ENCODE results near the gene PHF3.
A peak's percentile ranks its signal among the peaks of the same experiment; 100 is the strongest.

PHF3 gene

GRCh38 chr6:63671098-63671754 lies 35.6 kb downstream of the PHF3 start:
- H3K4me1 Mint-ChIP-seq = no peaks in the 10 kb centered on the region
- no peak overlapping the region for H3K4me3 Mint-ChIP-seq
- CTCF ChIA-PET = no interaction called here
- DNase-seq = no peak
- H3K27me3 Mint-ChIP-seq = no peaks in the 10 kb centered on the region
- no peaks in the 10 kb centered on the region for H3K9me3 Mint-ChIP-seq
- peaks cover 3% of the 10 kb centered on the region for H3K36me3 Mint-ChIP-seq
- H3K27ac Mint-ChIP-seq = no peak overlapping the region

- H3K4me3 Mint-ChIP-seq = no peak overlapping the region
- no peaks in the 10 kb centered on the region for H3K9me3 Mint-ChIP-seq
- no peak overlapping the region for H3K27ac Mint-ChIP-seq
- H3K4me1 Mint-ChIP-seq = no peaks in the 10 kb centered on the region
- H3K36me3 Mint-ChIP-seq = peaks cover 3% of the 10 kb centered on the region
- no peaks in the 10 kb centered on the region for H3K27me3 Mint-ChIP-seq
- DNase-seq = no peak
- CTCF ChIA-PET = no interaction called here
Measured at GRCh38 chr6:63672582-63673129, 37.1 kb downstream of the PHF3 start.

GRCh38 chr6:63673692-63674091 lies 38.1 kb downstream of the PHF3 start:
- no peaks in the 10 kb centered on the region for H3K27me3 Mint-ChIP-seq
- no peaks in the 10 kb centered on the region for H3K9me3 Mint-ChIP-seq
- H3K36me3 Mint-ChIP-seq = peaks cover 3% of the 10 kb centered on the region
- no peak overlapping the region for H3K27ac Mint-ChIP-seq
- H3K4me3 Mint-ChIP-seq = no peak overlapping the region
- H3K4me1 Mint-ChIP-seq = no peaks in the 10 kb centered on the region
- DNase-seq = no peak
- CTCF ChIA-PET = no interaction called here

GRCh38 chr6:63674635-63675034 lies 39.0 kb downstream of the PHF3 start:
- H3K27me3 Mint-ChIP-seq = no peaks in the 10 kb centered on the region
- CTCF ChIA-PET = no interaction called here
- H3K36me3 Mint-ChIP-seq = peaks cover 6% of the 10 kb centered on the region
- no peaks in the 10 kb centered on the region for H3K4me1 Mint-ChIP-seq
- no peak overlapping the region for H3K27ac Mint-ChIP-seq
- no peaks in the 10 kb centered on the region for H3K9me3 Mint-ChIP-seq
- no peak for DNase-seq
- H3K4me3 Mint-ChIP-seq = no peak overlapping the region

- Mint-ChIP-seq H3K4me3 (no peak overlapping the region), H3K27ac (no peak overlapping the region), H3K4me1 (no peaks in the 10 kb centered on the region), H3K9me3 (no peaks in the 10 kb centered on the region), H3K36me3 (peaks cover 10% of the 10 kb centered on the region), H3K27me3 (no peaks in the 10 kb centered on the region)
- DNase-seq = no peak
- CTCF ChIA-PET = no interaction called here
Measured at GRCh38 chr6:63675138-63675537, 39.5 kb downstream of the PHF3 start.

- CTCF ChIA-PET = no interaction called here
- Mint-ChIP-seq H3K27me3 (no peaks in the 10 kb centered on the region), H3K4me3 (no peak overlapping the region), H3K4me1 (no peaks in the 10 kb centered on the region), H3K36me3 (peaks cover 22% of the 10 kb centered on the region), H3K27ac (no peak overlapping the region), H3K9me3 (no peaks in the 10 kb centered on the region)
- no peak for DNase-seq
Measured at GRCh38 chr6:63676412-63677114, 41.0 kb downstream of the PHF3 start.

- H3K27me3 Mint-ChIP-seq = no peaks in the 10 kb centered on the region
- H3K36me3 Mint-ChIP-seq = peaks cover 25% of the 10 kb centered on the region
- no peaks in the 10 kb centered on the region for H3K9me3 Mint-ChIP-seq
- CTCF ChIA-PET = no interaction called here
- H3K4me1 Mint-ChIP-seq = no peaks in the 10 kb centered on the region
- H3K4me3 Mint-ChIP-seq = no peak overlapping the region
- no peak for DNase-seq
- no peak overlapping the region for H3K27ac Mint-ChIP-seq
Measured at GRCh38 chr6:63677282-63677681, 41.7 kb downstream of the PHF3 start.

GRCh38 chr6:63683071-63683603 lies 47.5 kb downstream of the PHF3 start:
- DNase-seq = no peak
- H3K27me3 Mint-ChIP-seq = no peaks in the 10 kb centered on the region
- no peak overlapping the region for H3K27ac Mint-ChIP-seq
- H3K4me1 Mint-ChIP-seq = peaks cover 11% of the 10 kb centered on the region
- no peaks in the 10 kb centered on the region for H3K9me3 Mint-ChIP-seq
- peaks cover 50% of the 10 kb centered on the region for H3K36me3 Mint-ChIP-seq
- CTCF ChIA-PET = no interaction called here
- no peak overlapping the region for H3K4me3 Mint-ChIP-seq

- peaks cover 14% of the 10 kb centered on the region for H3K4me1 Mint-ChIP-seq
- peaks cover 39% of the 10 kb centered on the region for H3K36me3 Mint-ChIP-seq
- CTCF ChIA-PET = interaction anchor here (0.7 kb wide), 1 partner anchor 18 kb away, joined by 3 read pairs; no protein-coding TSS in a partner anchor
- H3K27ac Mint-ChIP-seq = peak overlapping the region; percentile 33
- H3K4me3 Mint-ChIP-seq = no peak overlapping the region
- no peaks in the 10 kb centered on the region for H3K9me3 Mint-ChIP-seq
- no peak for DNase-seq
- no peaks in the 10 kb centered on the region for H3K27me3 Mint-ChIP-seq
Measured at GRCh38 chr6:63685446-63686379, 50.1 kb downstream of the PHF3 start.

GRCh38 chr6:63689421-63689820 lies 53.8 kb downstream of the PHF3 start:
- Mint-ChIP-seq H3K27ac (no peak overlapping the region), H3K4me1 (peaks cover 10% of the 10 kb centered on the region), H3K36me3 (peaks cover 23% of the 10 kb centered on the region), H3K27me3 (no peaks in the 10 kb centered on the region), H3K9me3 (no peaks in the 10 kb centered on the region), H3K4me3 (no peak overlapping the region)
- CTCF ChIA-PET = interaction anchor here (0.9 to 1.4 kb wide), 4 partner anchors 10 to 337 kb away, joined by 3 to 5 read pairs (median 3); no protein-coding TSS in a partner anchor
- no peak for DNase-seq

GRCh38 chr6:63690221-63690620 lies 54.6 kb downstream of the PHF3 start:
- Mint-ChIP-seq H3K36me3 (peaks cover 23% of the 10 kb centered on the region), H3K4me3 (no peak overlapping the region)
- no peak for DNase-seq

GRCh38 chr6:63705707-63706106 lies 70.1 kb downstream of the PHF3 start:
- H3K4me1 Mint-ChIP-seq = peaks cover 15% of the 10 kb centered on the region
- H3K9me3 Mint-ChIP-seq = no peaks in the 10 kb centered on the region
- H3K36me3 Mint-ChIP-seq = peaks cover 55% of the 10 kb centered on the region
- H3K4me3 Mint-ChIP-seq = no peak overlapping the region
- H3K27ac Mint-ChIP-seq = peak overlapping the region; percentile 37
- no peaks in the 10 kb centered on the region for H3K27me3 Mint-ChIP-seq
- CTCF ChIA-PET = no interaction called here
- DNase-seq = no peak

More at GRCh38 chr6:63690221-63690620, 54.6 kb downstream of the PHF3 start:
- Mint-ChIP-seq H3K27ac (no peak overlapping the region), H3K27me3 (no peaks in the 10 kb centered on the region), H3K9me3 (no peaks in the 10 kb centered on the region), H3K4me1 (peaks cover 9% of the 10 kb centered on the region)
- CTCF ChIA-PET = interaction anchor here (0.9 to 1.4 kb wide), 4 partner anchors 9 to 337 kb away, joined by 3 to 5 read pairs (median 3); no protein-coding TSS in a partner anchor

GRCh38 chr6:63706630-63707029 lies 71.0 kb downstream of the PHF3 start:
- no peak for DNase-seq
- no peak overlapping the region for H3K27ac Mint-ChIP-seq
- H3K9me3 Mint-ChIP-seq = no peaks in the 10 kb centered on the region
- H3K27me3 Mint-ChIP-seq = no peaks in the 10 kb centered on the region
- H3K4me3 Mint-ChIP-seq = no peak overlapping the region
- H3K36me3 Mint-ChIP-seq = peaks cover 61% of the 10 kb centered on the region
- CTCF ChIA-PET = no interaction called here
- peaks cover 15% of the 10 kb centered on the region for H3K4me1 Mint-ChIP-seq

GRCh38 chr6:63708631-63709030 lies 73.0 kb downstream of the PHF3 start:
- Mint-ChIP-seq H3K27ac (no peak overlapping the region), H3K27me3 (no peaks in the 10 kb centered on the region)
- CTCF ChIA-PET = no interaction called here

More at GRCh38 chr6:63708631-63709030, 73.0 kb downstream of the PHF3 start:
- Mint-ChIP-seq H3K36me3 (peaks cover 69% of the 10 kb centered on the region), H3K4me1 (peaks cover 15% of the 10 kb centered on the region), H3K9me3 (no peaks in the 10 kb centered on the region), H3K4me3 (no peak overlapping the region)
- no peak for DNase-seq
